ENCODE data around the gene RARS1. TPM values are rescaled to one million over a fixed set of nuclear protein-coding genes. Genes with fewer than 3 reads are reported as not detected.

The RARS1 gene
- total RNA-seq, 1 experiment from 2014 or later = 98.8 TPM

- H3K27ac Mint-ChIP-seq = no peak within 1 kb of the TSS
- ChIA-PET POLR2A (interaction anchor here (1.0 kb wide), 1 partner anchor 234 kb away, joined by 5 read pairs; no protein-coding TSS in a partner anchor), CTCF (no interaction called here)
- no peaks in the 10 kb centered on the region; the same call in 1 of the 2 replicates for H3K36me3 Mint-ChIP-seq
- peaks cover 16% of the 10 kb centered on the region for H3K4me1 Mint-ChIP-seq
- H3K4me3 Mint-ChIP-seq = peak within 1 kb of the TSS; percentile 70
- peaks cover 36% of the 10 kb centered on the region for H3K27me3 Mint-ChIP-seq (ENCODE audit: low read depth)
- DNase-seq (ENCODE audit: low spot score) (peak; percentile 80), ATAC-seq (peak; percentile 77)
- H3K9me3 Mint-ChIP-seq = no peaks in the 10 kb centered on the region
- TF ChIP-seq ZNF396 (CRISPR knock-in tag; IDR thresholded peaks at IDR 0.05; ENCODE audit: borderline replicate concordance) (no peak), HMGXB4 (CRISPR knock-in tag; IDR thresholded peaks at IDR 0.05) (0 out of 2 replicates have a peak, but pooled peaks have one; percentile 56), ATF2 (CRISPR knock-in tag; IDR thresholded peaks at IDR 0.05; ENCODE audit: borderline replicate concordance, low read depth) (no peak), TP53 (CRISPR knock-in tag; IDR thresholded peaks at IDR 0.05) (peak; percentile 11; the same call in 1 of the 2 replicates), ELF4 (CRISPR knock-in tag; IDR thresholded peaks at IDR 0.05; ENCODE audit: low read depth) (no peak), ZMAT4 (CRISPR knock-in tag; IDR thresholded peaks at IDR 0.05) (no peak), ZNF416 (CRISPR knock-in tag; IDR thresholded peaks at IDR 0.05) (no peak), NFE2L1 (CRISPR knock-in tag; IDR thresholded peaks at IDR 0.05) (peak; percentile 66; the same call in 1 of the 2 replicates), NR3C1 (CRISPR knock-in tag; conservative IDR thresholded peaks at IDR 0.05; ENCODE audit: low read depth) (no peak), ZNF138 (CRISPR knock-in tag; conservative IDR thresholded peaks at IDR 0.05) (no peak), TCF7 (CRISPR knock-in tag; IDR thresholded peaks at IDR 0.05; ENCODE audit: low read depth) (0 out of 2 replicates have a peak, but pooled peaks have one; percentile 50), ZNF121 (CRISPR knock-in tag; IDR thresholded peaks at IDR 0.05) (no peak)
- TF ChIP-seq, protein P1, sequence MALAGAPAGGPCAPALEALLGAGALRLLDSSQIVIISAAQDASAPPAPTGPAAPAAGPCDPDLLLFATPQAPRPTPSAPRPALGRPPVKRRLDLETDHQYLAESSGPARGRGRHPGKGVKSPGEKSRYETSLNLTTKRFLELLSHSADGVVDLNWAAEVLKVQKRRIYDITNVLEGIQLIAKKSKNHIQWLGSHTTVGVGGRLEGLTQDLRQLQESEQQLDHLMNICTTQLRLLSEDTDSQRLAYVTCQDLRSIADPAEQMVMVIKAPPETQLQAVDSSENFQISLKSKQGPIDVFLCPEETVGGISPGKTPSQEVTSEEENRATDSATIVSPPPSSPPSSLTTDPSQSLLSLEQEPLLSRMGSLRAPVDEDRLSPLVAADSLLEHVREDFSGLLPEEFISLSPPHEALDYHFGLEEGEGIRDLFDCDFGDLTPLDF (CRISPR knock-in tag; IDR thresholded peaks at IDR 0.05) = peak; percentile 61; the same call in 1 of the 2 replicates
- TF ChIP-seq, protein P2, sequence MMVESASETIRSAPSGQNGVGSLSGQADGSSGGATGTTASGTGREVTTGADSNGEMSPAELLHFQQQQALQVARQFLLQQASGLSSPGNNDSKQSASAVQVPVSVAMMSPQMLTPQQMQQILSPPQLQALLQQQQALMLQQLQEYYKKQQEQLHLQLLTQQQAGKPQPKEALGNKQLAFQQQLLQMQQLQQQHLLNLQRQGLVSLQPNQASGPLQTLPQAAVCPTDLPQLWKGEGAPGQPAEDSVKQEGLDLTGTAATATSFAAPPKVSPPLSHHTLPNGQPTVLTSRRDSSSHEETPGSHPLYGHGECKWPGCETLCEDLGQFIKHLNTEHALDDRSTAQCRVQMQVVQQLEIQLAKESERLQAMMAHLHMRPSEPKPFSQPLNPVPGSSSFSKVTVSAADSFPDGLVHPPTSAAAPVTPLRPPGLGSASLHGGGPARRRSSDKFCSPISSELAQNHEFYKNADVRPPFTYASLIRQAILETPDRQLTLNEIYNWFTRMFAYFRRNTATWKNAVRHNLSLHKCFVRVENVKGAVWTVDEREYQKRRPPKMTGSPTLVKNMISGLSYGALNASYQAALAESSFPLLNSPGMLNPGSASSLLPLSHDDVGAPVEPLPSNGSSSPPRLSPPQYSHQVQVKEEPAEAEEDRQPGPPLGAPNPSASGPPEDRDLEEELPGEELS (CRISPR knock-in tag; IDR thresholded peaks at IDR 0.05) = peak; percentile 69
- TF ChIP-seq, protein P3, sequence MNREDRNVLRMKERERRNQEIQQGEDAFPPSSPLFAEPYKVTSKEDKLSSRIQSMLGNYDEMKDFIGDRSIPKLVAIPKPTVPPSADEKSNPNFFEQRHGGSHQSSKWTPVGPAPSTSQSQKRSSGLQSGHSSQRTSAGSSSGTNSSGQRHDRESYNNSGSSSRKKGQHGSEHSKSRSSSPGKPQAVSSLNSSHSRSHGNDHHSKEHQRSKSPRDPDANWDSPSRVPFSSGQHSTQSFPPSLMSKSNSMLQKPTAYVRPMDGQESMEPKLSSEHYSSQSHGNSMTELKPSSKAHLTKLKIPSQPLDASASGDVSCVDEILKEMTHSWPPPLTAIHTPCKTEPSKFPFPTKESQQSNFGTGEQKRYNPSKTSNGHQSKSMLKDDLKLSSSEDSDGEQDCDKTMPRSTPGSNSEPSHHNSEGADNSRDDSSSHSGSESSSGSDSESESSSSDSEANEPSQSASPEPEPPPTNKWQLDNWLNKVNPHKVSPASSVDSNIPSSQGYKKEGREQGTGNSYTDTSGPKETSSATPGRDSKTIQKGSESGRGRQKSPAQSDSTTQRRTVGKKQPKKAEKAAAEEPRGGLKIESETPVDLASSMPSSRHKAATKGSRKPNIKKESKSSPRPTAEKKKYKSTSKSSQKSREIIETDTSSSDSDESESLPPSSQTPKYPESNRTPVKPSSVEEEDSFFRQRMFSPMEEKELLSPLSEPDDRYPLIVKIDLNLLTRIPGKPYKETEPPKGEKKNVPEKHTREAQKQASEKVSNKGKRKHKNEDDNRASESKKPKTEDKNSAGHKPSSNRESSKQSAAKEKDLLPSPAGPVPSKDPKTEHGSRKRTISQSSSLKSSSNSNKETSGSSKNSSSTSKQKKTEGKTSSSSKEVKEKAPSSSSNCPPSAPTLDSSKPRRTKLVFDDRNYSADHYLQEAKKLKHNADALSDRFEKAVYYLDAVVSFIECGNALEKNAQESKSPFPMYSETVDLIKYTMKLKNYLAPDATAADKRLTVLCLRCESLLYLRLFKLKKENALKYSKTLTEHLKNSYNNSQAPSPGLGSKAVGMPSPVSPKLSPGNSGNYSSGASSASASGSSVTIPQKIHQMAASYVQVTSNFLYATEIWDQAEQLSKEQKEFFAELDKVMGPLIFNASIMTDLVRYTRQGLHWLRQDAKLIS (CRISPR knock-in tag; IDR thresholded peaks at IDR 0.05; ENCODE audit: borderline replicate concordance) = no peak; the same call in 1 of the 2 replicates
- TF ChIP-seq, protein P4, sequence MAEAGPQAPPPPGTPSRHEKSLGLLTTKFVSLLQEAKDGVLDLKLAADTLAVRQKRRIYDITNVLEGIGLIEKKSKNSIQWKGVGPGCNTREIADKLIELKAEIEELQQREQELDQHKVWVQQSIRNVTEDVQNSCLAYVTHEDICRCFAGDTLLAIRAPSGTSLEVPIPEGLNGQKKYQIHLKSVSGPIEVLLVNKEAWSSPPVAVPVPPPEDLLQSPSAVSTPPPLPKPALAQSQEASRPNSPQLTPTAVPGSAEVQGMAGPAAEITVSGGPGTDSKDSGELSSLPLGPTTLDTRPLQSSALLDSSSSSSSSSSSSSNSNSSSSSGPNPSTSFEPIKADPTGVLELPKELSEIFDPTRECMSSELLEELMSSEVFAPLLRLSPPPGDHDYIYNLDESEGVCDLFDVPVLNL (CRISPR knock-in tag; IDR thresholded peaks at IDR 0.05; ENCODE audit: borderline replicate concordance, low read depth) = no peak
- TF ChIP-seq, protein P5, sequence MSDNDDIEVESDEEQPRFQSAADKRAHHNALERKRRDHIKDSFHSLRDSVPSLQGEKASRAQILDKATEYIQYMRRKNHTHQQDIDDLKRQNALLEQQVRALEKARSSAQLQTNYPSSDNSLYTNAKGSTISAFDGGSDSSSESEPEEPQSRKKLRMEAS (CRISPR knock-in tag; IDR thresholded peaks at IDR 0.05) = peak; percentile 89
- TF ChIP-seq, protein P6, sequence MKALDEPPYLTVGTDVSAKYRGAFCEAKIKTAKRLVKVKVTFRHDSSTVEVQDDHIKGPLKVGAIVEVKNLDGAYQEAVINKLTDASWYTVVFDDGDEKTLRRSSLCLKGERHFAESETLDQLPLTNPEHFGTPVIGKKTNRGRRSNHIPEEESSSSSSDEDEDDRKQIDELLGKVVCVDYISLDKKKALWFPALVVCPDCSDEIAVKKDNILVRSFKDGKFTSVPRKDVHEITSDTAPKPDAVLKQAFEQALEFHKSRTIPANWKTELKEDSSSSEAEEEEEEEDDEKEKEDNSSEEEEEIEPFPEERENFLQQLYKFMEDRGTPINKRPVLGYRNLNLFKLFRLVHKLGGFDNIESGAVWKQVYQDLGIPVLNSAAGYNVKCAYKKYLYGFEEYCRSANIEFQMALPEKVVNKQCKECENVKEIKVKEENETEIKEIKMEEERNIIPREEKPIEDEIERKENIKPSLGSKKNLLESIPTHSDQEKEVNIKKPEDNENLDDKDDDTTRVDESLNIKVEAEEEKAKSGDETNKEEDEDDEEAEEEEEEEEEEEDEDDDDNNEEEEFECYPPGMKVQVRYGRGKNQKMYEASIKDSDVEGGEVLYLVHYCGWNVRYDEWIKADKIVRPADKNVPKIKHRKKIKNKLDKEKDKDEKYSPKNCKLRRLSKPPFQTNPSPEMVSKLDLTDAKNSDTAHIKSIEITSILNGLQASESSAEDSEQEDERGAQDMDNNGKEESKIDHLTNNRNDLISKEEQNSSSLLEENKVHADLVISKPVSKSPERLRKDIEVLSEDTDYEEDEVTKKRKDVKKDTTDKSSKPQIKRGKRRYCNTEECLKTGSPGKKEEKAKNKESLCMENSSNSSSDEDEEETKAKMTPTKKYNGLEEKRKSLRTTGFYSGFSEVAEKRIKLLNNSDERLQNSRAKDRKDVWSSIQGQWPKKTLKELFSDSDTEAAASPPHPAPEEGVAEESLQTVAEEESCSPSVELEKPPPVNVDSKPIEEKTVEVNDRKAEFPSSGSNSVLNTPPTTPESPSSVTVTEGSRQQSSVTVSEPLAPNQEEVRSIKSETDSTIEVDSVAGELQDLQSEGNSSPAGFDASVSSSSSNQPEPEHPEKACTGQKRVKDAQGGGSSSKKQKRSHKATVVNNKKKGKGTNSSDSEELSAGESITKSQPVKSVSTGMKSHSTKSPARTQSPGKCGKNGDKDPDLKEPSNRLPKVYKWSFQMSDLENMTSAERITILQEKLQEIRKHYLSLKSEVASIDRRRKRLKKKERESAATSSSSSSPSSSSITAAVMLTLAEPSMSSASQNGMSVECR (CRISPR knock-in tag; IDR thresholded peaks at IDR 0.05; ENCODE audit: borderline replicate concordance) = peak; percentile 55; the same call in 1 of the 2 replicates
Observed at GRCh38 chr5:168528521-168529373, 42.5 kb downstream of the RARS1 start, which contains the start of gene FBLL1. Gene FBLL1 (plus strand): TSS chr5:168529305. CDS start chr5:168529505, 200 bp downstream.
